Fibroblast of the aortic adventitia (primary cell): ENCODE measurements around the gene TPO. TPM values are rescaled to one million over a fixed set of nuclear protein-coding genes. Genes with fewer than 3 reads are reported as not detected.

ENCODE experiments used
- DNase-seq: peaks from one replicate; pipeline ENCODE4 v3.0.0-alpha.2; 2010; ENCODE audit warnings: low read depth
- H3K4me3 ChIP-seq: 2 replicates; pipeline ENCODE4 v1.5.1; 2011; ENCODE audit warnings: low read depth, mild to moderate bottlenecking, control low read depth, low read length, moderate library complexity
- CTCF ChIP-seq: IDR thresholded peaks from 2 replicates; pipeline ENCODE4 v1.5.1; 2011; ENCODE audit warnings: mild to moderate bottlenecking, low read length, control low read depth, inconsistent platforms; ENCODE audit not compliant: insufficient read depth
- total RNA-seq: library from RNA; depleted of rRNA; stranded (reverse); fragments of >200 nt; gene quantifications from 2 replicates; pipeline ENCODE4 v1.2.3, GENCODE V29; 2012; ENCODE audit warnings: low replicate concordance

Gene TPO
- total RNA-seq, 1 donor = not detected

GRCh38 chr2:1517786-1518185, 104.5 kb downstream of the TPO start:
- H3K4me3 ChIP-seq = no peak overlapping the region
- TF ChIP-seq CTCF = no peak
- no peak for DNase-seq

GRCh38 chr2:1518331-1518803, 105.1 kb downstream of the TPO start:
- TF ChIP-seq CTCF = no peak
- DNase-seq = no peak
- H3K4me3 ChIP-seq = no peak overlapping the region

- no peak overlapping the region for H3K4me3 ChIP-seq
- TF ChIP-seq CTCF = no peak
- no peak for DNase-seq
Observed at GRCh38 chr2:1518867-1519530, 105.7 kb downstream of the TPO start.

- H3K4me3 ChIP-seq = no peak overlapping the region
- no peak for DNase-seq
- TF ChIP-seq CTCF = no peak
Observed at GRCh38 chr2:1521191-1521877, 108.1 kb downstream of the TPO start.

- no peak overlapping the region for H3K4me3 ChIP-seq
- TF ChIP-seq CTCF = no peak
- no peak for DNase-seq
Observed at GRCh38 chr2:1521878-1522830, 108.9 kb downstream of the TPO start.

- no peak overlapping the region for H3K4me3 ChIP-seq
- no peak for TF ChIP-seq CTCF
- no peak for DNase-seq
Observed at GRCh38 chr2:1527153-1527992, 114.1 kb downstream of the TPO start.
